Neural progenitor cell (in vitro differentiated cells): ENCODE data around the gene NDST1.

Experiments used
- EZH2 ChIP-seq: fragments of 200-600 bp; sonication (generic); IDR thresholded peaks from 2 replicates; pipeline ENCODE4 v1.6.1; 2017; ENCODE audit warnings: antibody characterized with exemption, mild to moderate bottlenecking, moderate library complexity
- TF ChIP-seq, protein P1 (sequence below): fragments of 200-600 bp; sonication (generic); IDR thresholded peaks from 2 replicates; pipeline ENCODE4 v1.5.1; 2017; ENCODE audit warnings: antibody characterized with exemption, mild to moderate bottlenecking

DNA sequence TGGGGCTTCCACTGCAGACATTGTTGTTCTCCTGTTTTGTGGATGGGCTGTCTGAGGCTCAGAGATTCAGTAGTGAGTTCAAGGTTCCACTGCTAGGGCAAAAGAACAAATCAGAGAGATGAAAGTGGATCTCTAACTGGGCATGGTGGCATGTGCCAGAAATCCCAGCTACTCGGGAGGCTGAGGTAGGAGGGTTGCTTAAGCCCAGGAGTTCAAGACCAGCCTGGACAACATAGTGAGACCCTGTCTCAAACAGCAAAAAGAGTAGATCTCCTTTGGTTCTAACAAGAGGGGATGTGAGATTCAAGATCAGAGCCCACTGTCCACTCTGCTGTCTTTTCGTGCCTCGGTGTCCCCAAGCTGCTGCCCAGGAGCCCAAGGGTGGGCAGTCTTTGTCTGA lies 11.8 kb upstream of the NDST1 start:
- TF ChIP-seq, protein P1, sequence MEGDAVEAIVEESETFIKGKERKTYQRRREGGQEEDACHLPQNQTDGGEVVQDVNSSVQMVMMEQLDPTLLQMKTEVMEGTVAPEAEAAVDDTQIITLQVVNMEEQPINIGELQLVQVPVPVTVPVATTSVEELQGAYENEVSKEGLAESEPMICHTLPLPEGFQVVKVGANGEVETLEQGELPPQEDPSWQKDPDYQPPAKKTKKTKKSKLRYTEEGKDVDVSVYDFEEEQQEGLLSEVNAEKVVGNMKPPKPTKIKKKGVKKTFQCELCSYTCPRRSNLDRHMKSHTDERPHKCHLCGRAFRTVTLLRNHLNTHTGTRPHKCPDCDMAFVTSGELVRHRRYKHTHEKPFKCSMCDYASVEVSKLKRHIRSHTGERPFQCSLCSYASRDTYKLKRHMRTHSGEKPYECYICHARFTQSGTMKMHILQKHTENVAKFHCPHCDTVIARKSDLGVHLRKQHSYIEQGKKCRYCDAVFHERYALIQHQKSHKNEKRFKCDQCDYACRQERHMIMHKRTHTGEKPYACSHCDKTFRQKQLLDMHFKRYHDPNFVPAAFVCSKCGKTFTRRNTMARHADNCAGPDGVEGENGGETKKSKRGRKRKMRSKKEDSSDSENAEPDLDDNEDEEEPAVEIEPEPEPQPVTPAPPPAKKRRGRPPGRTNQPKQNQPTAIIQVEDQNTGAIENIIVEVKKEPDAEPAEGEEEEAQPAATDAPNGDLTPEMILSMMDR, result no peak
- TF ChIP-seq EZH2, result no peak
